Measurements from ENCODE around the gene ATG101. TPM values are rescaled to one million over a fixed set of nuclear protein-coding genes. Genes with fewer than 3 reads are reported as not detected.
A peak's percentile ranks its signal among the peaks of the same experiment; 100 is the strongest.

The ATG101 gene
- total RNA-seq, 1 donor from 2014 or later = 27.7 TPM

DNA sequence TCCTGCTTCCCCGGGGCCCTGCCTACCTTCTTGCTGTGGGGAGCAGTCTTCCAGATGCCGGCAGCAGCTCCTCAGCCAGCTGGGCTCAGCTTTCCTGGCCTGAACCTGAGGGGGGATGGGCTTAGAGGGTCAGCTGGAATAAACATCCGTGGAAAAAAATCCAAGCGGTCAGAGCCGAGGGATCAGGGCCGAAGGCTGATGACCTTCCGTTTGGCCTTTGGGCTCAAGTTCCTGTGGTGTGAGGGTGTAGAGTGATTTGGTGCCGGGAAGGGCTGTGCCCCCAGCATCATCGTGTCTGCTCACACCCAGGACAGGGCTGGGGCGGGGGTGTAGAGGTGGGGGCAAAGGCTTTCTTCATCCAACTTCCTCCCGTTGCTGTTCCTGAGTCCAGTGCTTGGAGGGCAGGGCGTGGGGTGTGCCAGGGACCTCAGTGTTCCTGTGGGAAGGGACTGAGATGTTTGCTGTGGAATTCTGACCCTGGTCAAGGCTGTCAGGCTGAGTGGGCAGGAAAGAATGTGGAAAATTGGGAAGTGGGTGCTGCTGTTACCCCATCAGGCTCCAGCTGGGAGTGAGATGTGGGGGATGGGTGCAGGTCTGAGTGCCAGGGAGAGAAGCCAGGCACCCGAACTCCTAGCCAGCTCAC lies 12.4 kb downstream of the ATG101 start:
- intact Hi-C loops (cut with DNase I) = loop anchor here (2.0 to 5.0 kb wide), 2 partner anchors 29 to 55 kb away; no protein-coding TSS in a partner anchor
- peak overlapping the region; percentile 68 for H3K27ac ChIP-seq
- peaks cover 33% of the 10 kb centered on the region for H3K4me1 ChIP-seq
- TF ChIP-seq POLR2AphosphoS5 (IDR thresholded peaks at IDR 0.05; ENCODE audit: insufficient read depth in 1 of 2, low read depth in 1 of 2) = peak in 1 of 2 donors; percentile 46
- TF ChIP-seq POLR2A (IDR thresholded peaks at IDR 0.05) = no peak
- H3K36me3 ChIP-seq = peaks cover 0 to 9% of the 10 kb centered on the region in 2 donors
- no peak for DNase-seq (ENCODE audit: extremely low spot score in 2 of 2)
- H3K4me3 ChIP-seq = peak overlapping the region in 1 of 2 donors; percentile 14
- H3K27me3 ChIP-seq = no peaks in the 10 kb centered on the region
- no peaks in the 10 kb centered on the region for H3K9me3 ChIP-seq

DNA sequence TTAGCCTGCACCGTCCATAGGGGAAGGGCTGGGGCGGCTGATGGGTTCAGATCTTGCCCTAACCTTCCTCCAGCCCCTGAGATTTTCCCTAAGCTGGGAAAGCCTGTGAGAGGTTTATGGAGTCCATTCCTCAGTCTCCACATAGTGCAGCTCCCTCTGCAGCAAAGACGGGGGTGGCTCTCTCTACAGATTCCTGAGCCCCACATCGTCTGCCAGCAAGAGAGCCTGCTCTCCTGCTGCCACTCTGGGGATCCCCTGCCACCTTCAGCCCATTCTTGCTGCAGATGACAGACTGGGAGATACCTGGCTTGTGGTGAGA lies 12.8 kb downstream of the ATG101 start:
- H3K27ac ChIP-seq = peak overlapping the region; percentile 68
- H3K27me3 ChIP-seq = no peaks in the 10 kb centered on the region
- no peak for DNase-seq (ENCODE audit: extremely low spot score in 2 of 2)
- H3K4me1 ChIP-seq = peaks cover 33% of the 10 kb centered on the region
- H3K36me3 ChIP-seq = peaks cover 0 to 4% of the 10 kb centered on the region in 2 donors
- H3K9me3 ChIP-seq = no peaks in the 10 kb centered on the region
- H3K4me3 ChIP-seq = no peak overlapping the region
- TF ChIP-seq POLR2AphosphoS5 (IDR thresholded peaks at IDR 0.05; ENCODE audit: insufficient read depth in 1 of 2, low read depth in 1 of 2) = no peak
- TF ChIP-seq, protein P1, sequence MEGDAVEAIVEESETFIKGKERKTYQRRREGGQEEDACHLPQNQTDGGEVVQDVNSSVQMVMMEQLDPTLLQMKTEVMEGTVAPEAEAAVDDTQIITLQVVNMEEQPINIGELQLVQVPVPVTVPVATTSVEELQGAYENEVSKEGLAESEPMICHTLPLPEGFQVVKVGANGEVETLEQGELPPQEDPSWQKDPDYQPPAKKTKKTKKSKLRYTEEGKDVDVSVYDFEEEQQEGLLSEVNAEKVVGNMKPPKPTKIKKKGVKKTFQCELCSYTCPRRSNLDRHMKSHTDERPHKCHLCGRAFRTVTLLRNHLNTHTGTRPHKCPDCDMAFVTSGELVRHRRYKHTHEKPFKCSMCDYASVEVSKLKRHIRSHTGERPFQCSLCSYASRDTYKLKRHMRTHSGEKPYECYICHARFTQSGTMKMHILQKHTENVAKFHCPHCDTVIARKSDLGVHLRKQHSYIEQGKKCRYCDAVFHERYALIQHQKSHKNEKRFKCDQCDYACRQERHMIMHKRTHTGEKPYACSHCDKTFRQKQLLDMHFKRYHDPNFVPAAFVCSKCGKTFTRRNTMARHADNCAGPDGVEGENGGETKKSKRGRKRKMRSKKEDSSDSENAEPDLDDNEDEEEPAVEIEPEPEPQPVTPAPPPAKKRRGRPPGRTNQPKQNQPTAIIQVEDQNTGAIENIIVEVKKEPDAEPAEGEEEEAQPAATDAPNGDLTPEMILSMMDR (IDR thresholded peaks at IDR 0.05) = no peak
- TF ChIP-seq POLR2A (IDR thresholded peaks at IDR 0.05) = no peak
- intact Hi-C loops (cut with DNase I) = loop anchor here (2.0 to 5.0 kb wide), 2 partner anchors 30 to 55 kb away; no protein-coding TSS in a partner anchor

DNA sequence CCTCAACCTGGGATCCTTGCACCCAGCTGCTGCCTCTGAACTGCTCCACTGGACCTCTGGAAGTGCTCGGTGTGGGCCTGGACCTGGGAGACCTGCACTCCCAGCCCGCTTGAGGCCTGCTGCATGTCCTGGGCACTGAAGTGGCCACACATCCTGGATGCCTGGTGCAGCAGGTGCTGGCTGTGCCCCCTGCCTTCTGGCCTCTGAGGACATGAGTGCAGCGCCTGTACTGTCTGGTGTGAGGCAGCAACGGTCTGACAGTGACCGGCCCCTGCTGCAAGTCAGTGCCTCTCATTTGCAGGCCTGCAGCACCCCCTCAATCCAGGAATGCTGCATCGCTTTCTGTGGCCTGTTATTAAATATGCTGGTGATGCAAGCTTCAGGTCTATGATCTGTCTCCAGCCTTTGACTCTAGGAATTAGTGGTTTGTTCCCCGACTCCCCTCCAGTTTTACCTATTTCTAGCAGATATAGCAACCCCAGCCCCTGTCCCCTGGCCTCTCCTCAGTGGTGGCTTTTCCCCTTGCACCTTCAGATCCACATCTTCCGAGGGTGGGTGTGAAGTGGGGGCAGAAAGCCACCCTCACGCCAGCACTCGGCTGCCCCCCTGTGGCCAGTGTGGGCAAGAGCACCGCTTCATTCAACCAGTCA lies 13.3 kb downstream of the ATG101 start:
- TF ChIP-seq, protein P1 (IDR thresholded peaks at IDR 0.05) = peak; percentile 96 to 97 (median 97)
- TF ChIP-seq POLR2AphosphoS5 (IDR thresholded peaks at IDR 0.05; ENCODE audit: insufficient read depth in 1 of 2, low read depth in 1 of 2) = peak in 1 of 2 donors; percentile 32
- TF ChIP-seq POLR2A (IDR thresholded peaks at IDR 0.05) = no peak
- DNase-seq (ENCODE audit: extremely low spot score in 2 of 2) = peak in 1 of 2 donors; percentile 88
- no peak overlapping the region for H3K4me3 ChIP-seq
- intact Hi-C loops (cut with DNase I) = loop anchor here (2.0 to 5.0 kb wide), 2 partner anchors 30 to 56 kb away; no protein-coding TSS in a partner anchor
- no peaks in the 10 kb centered on the region for H3K36me3 ChIP-seq
- H3K27me3 ChIP-seq = no peaks in the 10 kb centered on the region
- no peaks in the 10 kb centered on the region for H3K9me3 ChIP-seq
- peak overlapping the region; percentile 68 for H3K27ac ChIP-seq
- H3K4me1 ChIP-seq = peaks cover 33% of the 10 kb centered on the region

DNA sequence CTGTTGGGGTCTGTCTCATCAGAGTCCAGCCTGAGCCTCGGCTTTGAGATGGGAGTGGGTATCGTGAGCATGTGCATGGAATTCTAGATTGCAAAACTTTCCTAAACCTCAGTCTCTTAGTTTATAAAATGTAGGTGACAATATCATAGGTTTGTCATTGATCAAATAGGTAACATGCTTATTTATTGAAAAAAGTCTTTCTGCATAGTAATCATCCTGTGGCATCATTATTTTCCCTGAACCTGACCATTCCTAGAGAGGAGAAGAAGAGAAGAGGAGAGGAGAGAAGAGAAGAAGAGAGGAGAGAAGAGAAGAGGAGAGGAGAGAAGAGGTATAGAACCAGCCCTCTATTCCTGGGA lies 13.8 kb downstream of the ATG101 start:
- H3K4me1 ChIP-seq = peaks cover 33% of the 10 kb centered on the region
- no peak overlapping the region for H3K4me3 ChIP-seq
- H3K36me3 ChIP-seq = no peaks in the 10 kb centered on the region
- no peak overlapping the region for H3K27ac ChIP-seq
- TF ChIP-seq, protein P1 (IDR thresholded peaks at IDR 0.05) = no peak
- no peak for TF ChIP-seq POLR2AphosphoS5 (IDR thresholded peaks at IDR 0.05; ENCODE audit: insufficient read depth in 1 of 2, low read depth in 1 of 2)
- no peak for TF ChIP-seq POLR2A (IDR thresholded peaks at IDR 0.05)
- no peak for DNase-seq (ENCODE audit: extremely low spot score in 2 of 2)
- H3K27me3 ChIP-seq = no peaks in the 10 kb centered on the region
- intact Hi-C loops (cut with DNase I) = loop anchor here (2.0 to 5.0 kb wide), 2 partner anchors 31 to 56 kb away; no protein-coding TSS in a partner anchor
- no peaks in the 10 kb centered on the region for H3K9me3 ChIP-seq

DNA sequence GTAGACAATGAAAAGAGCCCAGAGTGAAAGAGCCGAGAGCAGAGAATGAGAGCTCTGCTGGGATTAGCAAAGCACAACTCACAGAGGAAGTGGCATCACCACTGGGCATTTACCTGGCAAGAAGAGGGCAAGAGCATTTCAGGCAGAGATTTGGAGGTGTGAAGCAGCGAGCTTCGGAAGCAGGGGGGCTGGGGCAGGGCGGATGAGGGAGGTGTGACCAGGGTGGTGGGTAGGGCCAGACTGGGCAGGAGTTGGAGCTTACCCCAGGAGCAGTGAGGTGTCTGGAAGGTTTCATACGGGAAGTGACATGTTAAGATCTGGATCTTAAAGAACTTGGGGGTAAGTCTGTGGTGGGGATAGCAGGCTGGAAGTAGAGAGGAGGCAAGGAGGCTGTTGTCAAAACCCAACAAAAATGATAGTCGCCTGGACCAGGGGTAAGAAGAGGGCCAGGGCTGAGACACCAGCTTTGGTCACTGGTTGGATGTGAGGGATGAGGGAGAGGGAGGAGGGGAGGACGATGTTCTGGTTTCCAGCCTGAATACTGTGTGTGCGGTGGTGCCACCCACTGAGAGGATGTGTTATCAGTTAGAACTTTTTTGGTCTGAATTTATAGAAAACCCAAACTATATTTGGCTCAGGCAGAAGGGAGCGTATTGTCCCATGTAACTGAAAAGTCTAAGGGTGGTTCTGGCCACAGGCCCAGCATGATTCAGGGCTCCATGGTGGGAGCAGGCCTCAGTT lies 14.9 kb downstream of the ATG101 start:
- TF ChIP-seq POLR2AphosphoS5 (IDR thresholded peaks at IDR 0.05; ENCODE audit: insufficient read depth in 1 of 2, low read depth in 1 of 2) (no peak), POLR2A (IDR thresholded peaks at IDR 0.05) (no peak)
- TF ChIP-seq, protein P1 (IDR thresholded peaks at IDR 0.05) = no peak
- DNase-seq (ENCODE audit: extremely low spot score in 2 of 2) = no peak
- Histone ChIP-seq H3K36me3 (no peaks in the 10 kb centered on the region), H3K9me3 (no peaks in the 10 kb centered on the region), H3K27ac (no peak overlapping the region), H3K4me1 (peaks cover 33% of the 10 kb centered on the region), H3K27me3 (no peaks in the 10 kb centered on the region), H3K4me3 (no peak overlapping the region)
- intact Hi-C loops (cut with DNase I) = loop anchor here (5.0 kb wide), 1 partner anchor 57 kb away; no protein-coding TSS in a partner anchor

All from vagina (tissue), 2 donors.